ENCODE measurements around the gene FAM151A.

FAM151A gene

DNA sequence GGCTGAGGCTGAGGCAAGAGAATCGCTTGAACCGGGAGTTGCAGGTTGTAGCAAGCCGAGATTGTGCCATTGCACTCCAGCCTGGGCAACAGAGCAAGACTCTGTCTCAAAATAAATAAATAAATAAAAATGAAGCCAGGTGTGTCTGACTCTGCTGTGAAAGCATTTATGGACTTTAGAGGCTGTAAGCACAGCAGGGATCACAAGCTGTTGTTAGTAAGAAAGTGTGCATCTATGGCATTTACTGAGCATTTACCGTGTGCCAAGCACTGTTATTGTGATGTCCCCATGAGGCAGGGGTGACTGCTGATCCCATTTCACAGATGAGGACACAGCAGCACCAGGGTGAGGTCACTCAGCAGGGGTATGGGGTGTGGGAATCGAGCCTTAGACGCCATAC is 20.1 kb downstream of the FAM151A start:
- no peak for DNase-seq

DNA sequence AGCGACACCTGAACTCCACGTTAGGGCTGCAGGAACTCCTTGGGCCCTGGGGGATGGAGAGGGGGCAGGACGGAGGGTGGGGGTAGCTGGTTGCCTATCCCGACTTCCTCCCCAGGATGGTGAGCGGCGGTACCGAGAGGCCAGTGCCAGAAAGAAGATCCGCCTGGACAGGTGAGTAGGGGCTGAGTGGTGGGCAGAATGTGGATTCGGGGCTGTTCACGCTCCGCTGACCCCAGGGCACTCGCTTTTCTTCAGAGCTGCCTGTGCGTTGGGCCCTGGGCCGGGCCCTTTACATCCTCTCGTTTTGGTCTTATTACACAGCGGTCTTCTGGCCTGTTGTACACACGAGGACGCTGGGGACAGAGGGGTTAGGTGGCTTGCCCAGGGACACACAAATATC is 20.8 kb downstream of the FAM151A start:
- DNase-seq = no peak

DNA sequence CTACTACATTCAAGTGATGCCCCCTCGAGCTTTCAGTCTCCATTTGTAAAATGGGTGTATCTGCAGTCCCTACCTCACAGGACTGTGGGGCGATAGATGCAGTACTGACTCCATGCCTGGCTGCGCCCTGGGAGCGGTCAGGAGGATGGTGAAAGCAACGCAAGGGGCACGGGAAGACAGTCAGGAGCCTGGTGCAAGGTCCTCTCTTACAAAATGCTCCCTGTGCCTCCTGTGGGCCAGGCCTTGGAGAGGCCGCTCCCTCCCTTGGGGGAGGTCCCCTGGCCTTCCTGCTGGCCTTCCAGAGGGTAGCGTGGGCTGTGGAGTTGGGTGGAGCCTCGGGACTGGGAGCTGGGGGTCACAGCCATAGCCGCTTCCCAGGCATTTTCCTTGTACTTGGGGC is 21.6 kb downstream of the FAM151A start:
- DNase-seq = no peak

DNA sequence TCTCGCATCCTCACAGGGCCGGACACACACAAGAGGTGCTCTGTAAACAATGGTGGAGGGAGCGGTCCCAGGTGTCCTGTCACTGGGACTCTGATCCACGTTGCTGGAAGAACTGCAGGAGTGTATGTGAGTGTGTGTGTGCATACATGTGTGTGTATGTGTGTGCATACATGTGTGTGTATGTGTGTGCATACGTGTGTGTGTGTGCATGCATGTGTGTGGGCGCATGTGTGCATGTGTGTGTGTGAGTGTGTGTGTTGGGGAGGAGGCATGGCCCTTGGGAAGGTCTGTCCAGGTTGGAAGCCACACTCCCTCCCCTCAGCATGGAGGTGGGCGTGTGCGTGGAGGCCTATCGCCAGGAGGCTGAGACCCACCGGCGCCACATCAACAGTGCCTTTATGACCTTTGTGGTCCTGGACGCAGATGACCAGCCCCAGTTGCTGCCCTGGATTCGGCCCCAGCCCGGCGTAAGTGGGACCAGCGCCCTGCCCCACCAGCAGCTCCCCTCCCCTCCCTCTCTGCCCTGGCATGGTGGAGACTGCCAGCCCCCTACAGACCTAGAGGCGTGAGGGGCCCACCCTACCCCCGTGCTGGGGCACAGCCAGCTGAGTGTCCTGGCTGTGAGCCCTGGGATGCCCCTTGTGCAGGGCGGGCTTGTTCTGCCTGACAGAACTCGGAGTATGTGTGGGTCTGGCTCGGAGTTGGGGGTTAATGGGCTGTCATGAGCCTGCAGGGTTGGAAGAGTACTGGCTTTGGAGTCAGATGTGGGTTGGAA is 22.2 kb downstream of the FAM151A start:
- DNase-seq = no peak

DNA sequence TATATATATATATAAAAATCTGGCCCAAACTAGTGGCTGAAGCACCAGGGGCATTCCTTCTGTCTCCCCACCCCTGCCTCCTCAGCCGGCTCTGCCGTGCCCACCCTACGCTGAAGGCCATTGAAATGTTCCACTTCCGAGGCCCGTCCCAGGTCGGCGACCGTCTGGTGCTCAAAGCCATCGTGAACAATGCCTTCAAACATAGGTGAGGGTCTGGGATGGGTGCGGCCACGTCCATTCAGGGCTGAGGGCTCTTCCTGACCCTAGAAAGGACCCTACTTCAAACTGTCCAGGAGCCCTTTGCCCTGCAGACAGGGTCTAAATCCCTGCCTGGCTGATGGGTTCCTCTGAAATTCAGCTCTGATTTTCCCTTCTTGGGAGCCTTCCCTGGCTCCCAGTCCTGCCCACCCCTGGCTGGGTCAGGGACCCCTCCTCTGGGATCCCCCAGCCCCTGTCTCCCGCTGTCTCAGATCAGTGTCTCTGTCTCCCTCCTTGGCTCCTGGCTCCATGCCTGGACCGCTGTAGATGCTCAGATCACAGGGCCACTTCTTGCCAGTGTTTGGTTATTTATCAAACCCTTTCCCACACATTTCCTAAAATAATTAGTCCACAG is 24.0 kb downstream of the FAM151A start:
- DNase-seq = no peak

DNA sequence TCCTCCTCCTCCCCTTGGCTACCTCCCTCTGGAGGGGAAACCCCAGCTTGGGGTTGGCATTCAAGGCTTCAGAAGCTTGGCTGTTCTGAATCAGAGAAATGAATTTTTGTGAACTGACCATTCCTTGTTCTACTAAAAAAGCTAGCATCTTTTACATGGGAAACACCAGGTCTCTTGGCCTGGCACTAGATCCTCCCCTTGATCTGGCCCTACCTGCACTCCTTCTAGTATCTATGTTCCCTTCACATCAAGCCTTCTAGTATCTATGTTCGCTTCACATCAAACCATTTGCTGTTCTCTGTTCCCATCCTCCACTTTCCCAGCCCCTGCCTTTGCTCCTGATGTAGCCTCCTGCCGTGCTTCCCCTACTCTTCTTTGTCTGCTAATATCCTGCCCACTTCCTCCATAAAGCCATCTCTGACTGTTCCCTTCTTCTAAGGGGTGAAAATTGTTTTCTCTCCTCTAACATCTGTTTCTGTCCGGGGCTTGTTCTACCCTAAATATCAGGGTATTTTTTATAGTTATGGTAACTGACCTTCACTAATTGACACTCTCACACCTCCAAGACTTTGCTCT is 25.8 kb downstream of the FAM151A start:
- DNase-seq = no peak

DNA sequence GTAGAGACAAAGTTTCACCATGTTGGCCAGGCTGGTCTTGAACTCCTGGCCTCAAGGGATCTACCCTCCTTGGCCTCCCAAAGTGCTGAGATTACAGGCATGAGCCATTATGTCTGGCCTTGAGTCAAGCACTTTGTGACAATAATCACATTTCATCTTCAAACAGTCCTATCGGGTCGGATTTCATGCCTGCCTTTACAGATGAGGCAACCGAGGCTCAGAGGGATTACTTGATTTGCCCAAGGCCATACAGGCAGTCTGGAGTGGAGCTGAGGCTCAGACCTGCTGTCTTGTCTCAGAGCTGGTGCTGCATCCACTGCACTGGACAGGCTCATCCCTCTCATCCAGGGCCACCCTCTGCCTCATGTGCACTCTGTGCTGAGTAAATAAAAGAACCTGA is 26.6 kb downstream of the FAM151A start:
- no peak for DNase-seq

DNA sequence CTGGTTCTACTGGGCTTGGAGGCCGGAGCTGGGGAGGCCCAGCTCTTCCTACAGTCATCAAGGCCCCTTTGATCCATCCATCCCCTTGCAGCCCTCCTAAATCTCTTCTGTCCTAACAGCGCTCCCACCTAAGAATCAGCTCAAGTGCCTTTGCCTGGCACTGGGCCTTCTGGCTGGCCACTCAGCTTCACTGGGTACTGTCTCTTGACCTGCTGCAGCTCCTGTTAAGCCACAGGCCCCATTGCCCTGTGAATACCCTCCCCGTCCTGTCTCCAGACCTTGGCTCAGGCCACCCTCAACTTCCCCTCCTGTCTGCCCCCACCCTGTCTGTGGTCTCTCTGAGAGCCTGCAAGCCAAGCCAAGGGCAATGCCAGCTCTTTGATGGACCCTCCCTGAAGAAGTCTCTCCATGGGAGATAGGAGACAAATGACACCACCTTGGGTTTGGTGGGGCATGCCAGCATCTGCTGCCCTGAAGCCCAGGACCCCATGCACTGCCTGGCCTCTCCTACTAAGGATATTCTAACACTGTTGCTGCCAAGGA is 27.3 kb downstream of the FAM151A start:
- DNase-seq = no peak

DNA sequence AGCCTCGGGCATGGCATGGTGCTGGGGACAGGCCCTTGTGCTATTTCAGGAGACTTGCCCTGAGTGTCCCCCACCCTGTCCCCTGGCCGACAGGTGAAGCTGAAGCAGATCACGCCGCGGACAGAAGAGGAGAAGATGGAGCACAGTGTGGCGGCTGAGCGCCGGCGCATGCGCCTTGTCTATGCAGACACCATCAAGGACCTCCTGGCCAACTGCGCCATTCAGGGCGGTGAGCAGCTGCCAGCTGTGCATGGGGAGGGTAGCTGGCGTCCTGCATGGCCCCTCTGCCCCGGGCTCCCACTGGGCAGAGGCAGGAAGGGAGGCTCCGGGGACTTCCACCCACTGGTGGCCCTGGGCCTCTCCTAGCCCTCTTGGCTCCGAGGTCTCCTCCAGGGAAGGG is 28.9 kb downstream of the FAM151A start:
- no peak for DNase-seq

DNA sequence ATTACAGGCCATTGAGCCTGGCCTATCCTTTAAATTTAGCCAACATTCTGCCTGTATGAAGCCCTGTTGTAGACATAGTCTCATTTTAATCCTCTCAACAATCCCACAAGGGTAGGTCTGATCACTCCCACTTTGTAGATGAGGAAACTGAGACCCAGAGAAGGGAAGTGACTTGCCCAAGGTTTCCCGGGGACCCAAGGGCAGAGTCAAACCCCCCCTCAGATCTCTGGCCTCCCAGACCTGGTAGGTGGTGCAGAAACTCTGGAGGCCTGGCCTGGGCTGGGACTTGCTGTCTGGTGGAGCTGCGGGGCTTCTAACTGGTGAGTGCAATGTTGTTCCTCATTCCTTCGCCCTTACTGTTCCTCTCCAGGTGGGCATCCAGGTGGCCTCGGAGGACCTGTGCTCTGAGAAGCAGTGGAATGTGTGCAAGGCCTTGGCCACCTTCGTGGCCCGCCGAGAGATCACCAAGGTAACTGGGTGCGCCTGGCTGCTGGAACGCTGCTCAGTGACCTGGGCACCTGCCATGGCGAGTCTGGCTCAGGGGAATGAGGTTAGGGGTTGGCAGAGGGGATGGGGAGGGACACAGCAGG is 29.7 kb downstream of the FAM151A start:
- no peak for DNase-seq

DNA sequence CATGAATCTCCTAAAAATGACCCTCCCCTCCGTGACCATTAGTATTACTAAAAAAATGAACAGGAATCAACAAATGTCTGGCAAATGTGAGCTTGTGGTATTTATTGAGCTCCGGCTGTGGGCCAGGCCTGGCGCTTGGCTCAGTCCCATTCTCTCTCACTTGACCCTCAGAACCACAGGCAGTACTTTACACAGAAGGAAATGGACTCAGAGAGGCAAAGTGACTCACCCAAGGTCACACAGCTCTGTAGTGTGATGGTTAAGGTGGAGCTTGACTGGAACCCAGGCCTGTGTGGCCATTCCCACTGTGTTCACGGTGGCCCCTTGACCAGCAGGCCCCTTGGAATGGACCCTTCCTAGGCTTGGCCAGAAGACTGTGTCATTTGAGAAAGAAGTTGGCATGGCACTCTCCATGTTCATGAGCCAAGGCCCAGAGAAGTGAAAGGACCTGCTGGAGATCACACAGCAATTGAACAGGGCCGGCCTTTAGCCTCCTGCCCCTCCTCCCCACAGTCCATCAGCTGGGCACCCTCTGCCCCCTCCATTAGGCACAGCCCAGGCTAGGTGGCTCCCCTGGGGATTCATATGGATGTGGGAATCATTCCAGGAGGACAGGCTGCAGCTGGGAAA is 32.1 kb downstream of the FAM151A start:
- DNase-seq = no peak

DNA sequence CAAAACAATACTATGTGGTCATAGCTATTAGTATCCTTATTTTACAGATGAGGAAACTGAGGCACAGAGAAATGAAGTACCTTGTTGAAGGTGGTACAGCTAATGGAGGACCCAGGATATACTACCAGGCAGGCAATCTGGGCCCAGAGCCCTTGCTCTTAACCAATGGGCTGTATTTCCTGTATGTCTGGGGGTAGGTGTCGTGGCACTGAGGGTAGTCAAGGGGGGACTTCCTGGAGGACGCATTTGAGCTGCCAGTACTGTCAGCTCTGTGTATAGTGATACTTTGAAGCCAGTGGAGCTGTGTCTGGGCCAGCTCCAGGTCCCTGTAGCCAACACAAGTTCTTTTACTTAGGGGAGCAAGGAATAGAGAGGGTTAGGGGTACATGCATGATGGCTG is 34.9 kb downstream of the FAM151A start:
- no peak for DNase-seq

DNA sequence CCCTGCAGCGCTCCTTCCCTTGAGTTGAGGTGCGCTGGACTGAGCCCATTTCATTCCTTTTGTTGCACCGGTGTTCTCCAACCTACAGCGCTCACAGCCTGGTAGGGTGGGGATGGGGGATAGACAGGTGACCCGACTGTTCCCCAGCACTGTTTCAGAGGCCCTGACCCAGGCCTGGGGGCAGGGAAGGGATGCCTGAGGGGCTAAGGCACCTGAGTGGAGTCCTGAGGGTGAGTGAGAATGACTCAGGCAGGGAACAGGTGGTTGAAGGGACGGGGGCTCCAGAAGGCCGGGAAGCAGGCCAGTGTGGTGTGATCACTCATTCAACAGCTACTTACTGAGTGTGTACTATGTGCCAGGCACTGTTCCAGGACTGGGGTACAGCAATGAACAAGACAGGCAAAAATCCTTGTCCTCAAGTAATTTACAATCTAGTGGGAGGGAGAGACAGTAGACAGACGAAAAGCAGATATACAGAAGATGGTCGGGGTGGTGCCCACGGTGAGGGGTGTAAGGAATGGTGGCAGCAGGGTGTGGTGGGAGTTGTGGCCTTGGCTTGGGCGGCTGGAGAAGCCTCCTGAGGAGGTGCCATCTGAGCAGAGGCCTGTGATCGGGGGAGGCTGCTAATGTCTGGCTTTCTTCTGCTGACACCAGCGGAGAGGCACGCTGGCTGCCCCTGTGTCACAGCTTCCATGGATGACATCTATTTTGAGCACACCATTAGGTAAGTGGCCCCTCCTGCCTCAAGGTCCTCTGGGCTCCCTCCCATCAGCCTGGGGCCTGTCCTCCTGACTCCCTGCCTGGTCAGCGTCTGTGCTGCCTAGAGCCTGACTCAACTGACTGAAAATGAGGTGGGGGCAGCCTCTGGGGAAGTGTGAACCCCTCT is 37.9 kb downstream of the FAM151A start:
- DNase-seq = no peak

DNA sequence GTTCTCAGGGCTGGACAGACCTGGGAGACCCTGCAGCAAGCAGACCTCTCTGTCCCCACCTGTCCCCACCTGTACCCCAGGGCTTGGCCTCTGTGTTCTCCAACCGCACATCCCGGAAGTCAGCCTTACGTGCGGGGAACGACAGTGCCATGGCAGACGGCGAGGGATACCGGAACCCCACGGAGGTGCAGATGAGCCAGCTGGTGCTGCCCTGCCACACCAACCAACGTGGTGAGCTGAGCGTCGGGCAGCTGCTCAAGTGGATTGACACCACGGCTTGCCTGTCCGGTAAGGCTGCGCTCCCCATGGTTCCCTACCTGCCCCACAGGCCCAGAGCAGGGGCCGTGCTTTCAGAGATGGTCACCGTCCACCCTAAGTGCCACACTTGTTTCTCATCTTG is 38.8 kb downstream of the FAM151A start:
- DNase-seq = no peak

DNA sequence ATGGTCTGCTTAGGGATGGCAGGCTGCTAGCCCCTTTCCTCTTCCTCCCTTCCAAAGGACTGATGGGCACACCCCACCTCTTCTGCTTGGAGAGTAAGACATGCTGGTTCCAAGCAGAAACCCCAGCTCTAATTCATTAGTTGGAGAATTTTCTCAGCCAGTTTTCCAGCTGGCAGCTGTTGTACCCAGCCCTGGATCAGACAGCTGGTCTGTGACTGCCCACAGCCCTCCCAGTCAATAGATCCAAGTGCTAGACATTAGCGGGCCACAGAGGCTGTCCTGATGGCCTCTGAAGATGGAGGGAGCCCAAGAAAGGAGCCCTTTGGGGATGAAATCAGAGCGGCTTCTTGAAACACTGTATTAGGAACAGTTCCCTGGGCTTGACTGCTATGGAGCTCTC is 39.5 kb downstream of the FAM151A start:
- DNase-seq = no peak

DNA sequence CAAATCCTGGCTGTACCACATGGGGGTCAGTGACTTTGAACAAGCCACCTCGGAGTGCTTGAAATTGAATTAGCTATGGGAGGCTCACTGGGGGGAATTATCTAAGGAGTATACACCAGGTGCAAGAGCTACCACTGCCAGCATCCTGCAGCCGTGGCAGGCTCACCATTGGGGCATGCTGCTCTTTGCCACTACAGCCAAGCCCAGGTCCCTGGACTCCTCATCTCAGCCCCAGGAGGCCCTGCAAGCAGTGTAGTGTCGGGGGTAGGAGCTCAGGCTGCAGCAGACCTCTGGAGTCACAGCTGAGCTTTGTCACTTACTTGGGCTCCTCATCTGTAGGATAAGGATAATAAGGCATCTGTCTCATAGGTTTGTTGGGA is 40.0 kb downstream of the FAM151A start:
- no peak for DNase-seq

DNA sequence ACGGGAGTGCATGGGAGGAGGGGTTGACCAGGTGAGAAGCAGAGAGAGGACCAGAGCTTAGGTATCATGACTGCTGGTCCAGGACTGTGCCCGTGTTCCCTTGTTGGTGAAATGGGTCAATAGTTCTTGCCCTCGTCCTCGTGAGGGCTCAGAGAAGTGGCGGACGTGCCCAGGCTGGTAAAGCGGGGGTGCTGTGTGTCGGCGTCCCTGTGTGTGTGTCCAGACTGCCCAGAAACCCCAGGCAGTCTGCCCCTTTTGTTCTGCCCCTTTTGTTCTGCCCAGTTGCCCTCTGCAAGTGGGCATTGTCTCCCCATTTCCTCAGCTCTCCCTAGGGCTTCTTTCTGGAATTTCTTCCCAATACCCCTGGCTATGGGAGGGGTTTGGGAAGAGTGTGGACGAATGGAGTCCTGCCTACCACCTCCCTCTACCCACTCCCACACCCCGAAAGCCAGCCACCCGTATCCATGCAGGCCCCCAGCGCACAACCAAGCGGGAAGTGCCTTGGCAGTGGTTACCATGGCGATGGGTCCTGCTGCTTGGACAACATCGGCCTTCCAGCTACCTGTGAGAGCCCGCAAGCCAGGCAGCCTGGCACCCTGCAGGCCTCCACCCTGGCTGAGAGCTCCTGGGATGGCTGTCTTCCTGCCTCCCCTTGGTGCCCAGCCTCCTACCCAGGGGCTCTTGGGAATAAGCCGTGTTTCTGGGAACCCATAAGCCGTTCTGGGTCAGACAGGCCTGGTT is 40.6 kb downstream of the FAM151A start:
- no peak for DNase-seq

DNA sequence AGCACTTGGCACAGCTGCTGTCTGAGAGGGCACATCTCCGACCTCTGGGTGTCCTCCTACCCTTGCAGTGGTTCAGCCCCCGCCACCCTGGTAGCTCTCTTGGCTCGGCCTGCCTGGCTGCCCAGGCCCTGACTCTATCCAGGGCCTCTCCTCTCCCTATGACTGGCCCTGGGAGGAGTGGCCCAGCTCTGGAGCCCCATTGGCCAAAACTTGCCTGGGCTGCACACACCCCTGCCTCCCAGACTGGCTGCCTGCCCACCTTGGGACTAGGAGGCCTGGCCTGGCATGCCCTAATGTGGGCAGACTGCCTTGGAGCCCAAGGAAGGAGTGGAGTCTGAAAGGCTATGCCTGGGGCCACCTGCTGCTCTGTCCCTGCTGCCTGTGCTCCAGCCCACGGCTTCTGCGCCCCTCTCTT is 41.7 kb downstream of the FAM151A start:
- DNase-seq = peak in 1 of 2 experiments; percentile 22

DNA sequence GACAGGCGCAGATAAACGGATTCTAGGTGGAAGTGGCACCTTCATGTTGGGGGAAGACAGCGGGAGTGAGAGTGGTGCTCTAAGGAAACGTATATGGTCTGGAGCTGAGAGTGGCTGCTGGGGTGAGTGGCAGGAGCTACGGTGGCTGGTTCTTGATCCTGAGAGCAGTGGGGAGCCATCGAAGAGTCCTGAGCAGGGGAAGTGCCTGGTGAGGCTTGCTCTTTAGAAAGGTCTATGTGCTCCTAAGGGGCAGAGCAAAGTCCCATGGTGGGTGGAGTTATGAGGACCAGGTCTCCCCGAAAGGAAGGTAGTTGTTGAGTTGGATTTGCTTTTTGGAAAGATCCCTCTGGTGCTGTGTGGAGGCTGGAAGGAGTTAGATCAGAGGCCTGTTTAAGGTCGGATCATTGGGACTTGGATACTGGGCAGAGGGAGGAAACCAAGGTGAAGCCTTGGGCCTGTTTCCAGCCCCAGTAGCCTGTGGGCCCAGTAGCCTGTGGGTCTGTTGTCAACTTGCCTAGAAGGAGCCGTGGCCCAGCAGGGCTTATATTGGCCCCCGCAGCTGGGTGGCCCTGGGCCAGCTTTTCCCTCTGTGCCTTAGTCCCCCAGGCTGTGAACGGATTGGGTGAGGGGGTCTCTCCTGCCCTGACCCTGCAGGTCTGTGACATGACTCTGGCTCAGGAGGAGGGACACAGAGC is 42.3 kb downstream of the FAM151A start:
- no peak for DNase-seq

DNA sequence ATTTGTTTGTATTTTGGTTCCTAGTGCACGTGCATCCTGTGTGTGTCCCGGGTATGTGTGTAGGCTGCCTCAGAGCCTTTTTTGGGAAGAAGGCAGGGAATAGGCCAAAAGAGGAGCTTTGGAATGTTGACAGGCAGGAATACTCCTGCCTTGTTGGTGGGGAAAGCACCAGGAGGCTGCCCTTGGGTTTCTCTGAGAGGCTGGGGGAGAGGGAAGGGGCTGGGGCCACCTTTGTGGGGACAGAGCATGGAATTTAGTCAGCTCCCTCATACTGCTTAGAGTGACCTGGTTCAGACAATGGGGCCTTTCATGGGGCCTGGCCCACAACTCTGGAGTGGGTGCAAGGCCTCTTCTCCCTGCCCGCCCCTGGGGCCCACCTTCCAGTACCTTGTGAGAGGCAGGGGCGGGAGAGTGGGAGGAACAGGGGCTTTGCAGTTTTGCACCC is 44.0 kb downstream of the FAM151A start:
- DNase-seq = no peak

DNA sequence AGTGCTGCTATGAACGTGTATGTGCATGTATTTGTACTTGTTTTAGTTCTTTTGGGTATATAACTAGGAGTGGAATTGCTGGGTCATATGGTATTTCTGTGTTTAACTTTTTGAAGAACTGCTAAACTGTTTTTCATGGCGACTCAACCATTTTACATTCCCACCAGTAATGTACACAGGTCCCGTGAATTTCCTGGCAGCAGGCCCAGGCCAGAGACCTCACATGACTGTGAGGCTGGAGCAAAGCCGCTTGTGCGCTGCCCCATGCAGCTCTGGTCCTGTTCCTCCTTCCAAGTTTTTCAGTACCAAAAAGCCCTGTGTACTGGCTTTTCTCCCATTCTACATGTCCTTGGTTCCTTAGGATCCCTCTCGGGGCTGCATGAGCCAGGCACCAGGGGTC is 45.7 kb downstream of the FAM151A start:
- peak in 1 of 2 experiments; percentile 43 for DNase-seq
